ENCODE measurements around the gene MUC4.

GRCh38 chr3:195700319-195700718 lies 111.4 kb downstream of the MUC4 start:
- TF ChIP-seq EZH2 (IDR thresholded peaks at IDR 0.05; ENCODE audit: borderline replicate concordance, control insufficient read depth, low read depth, low read length) (no peak), YY1 (IDR thresholded peaks at IDR 0.05; ENCODE audit: low read depth, low read length) (no peak), JUNB (IDR thresholded peaks at IDR 0.05) (no peak), POLR2AphosphoS5 (IDR thresholded peaks at IDR 0.05; ENCODE audit: low read length) (no peak), CREB1 (IDR thresholded peaks at IDR 0.05; ENCODE audit: low read depth) (no peak), RELA (IDR thresholded peaks at IDR 0.05; ENCODE audit: borderline replicate concordance, partially characterized antibody) (no peak), GABPA (IDR thresholded peaks at IDR 0.05; ENCODE audit: low read depth) (no peak), EP300 (IDR thresholded peaks at IDR 0.05; ENCODE audit: borderline replicate concordance in 1 of 2, control insufficient read depth in 1 of 2, low read depth in 2 of 2, low read length in 2 of 2) (no peak), MAX (IDR thresholded peaks at IDR 0.05; ENCODE audit: low read depth, low read length) (no peak), TCF3 (IDR thresholded peaks at IDR 0.05; ENCODE audit: borderline replicate concordance, insufficient read depth, low read depth, low read length) (no peak)

Data from GM12878 (cell line).